Sciatic nerve (tissue), 2 donors: ENCODE data around the gene SLC35F1. TPM values are rescaled to one million over a fixed set of nuclear protein-coding genes. Genes with fewer than 3 reads are reported as not detected.
A peak's percentile ranks its signal among the peaks of the same experiment; 100 is the strongest.

Experiments
- ATAC-seq: fragments of 200-7000 bp; cut with Tn5 transposase; one replicate; pipeline ENCODE4 v1.9.1; 2020; ENCODE audit warnings: mild to moderate bottlenecking, moderate library complexity
- DNase-seq: peaks from one replicate; pipeline ENCODE4 v3.0.0-alpha.2; 2020; ENCODE audit warnings: low spot score
- intact Hi-C: fragments of 100-400 bp; cut with DNase I; formaldehyde crosslinking; loops from one replicate; pipeline ENCODE4 v1.14.2; 2022
- total RNA-seq: library from RNA; stranded (reverse); fragmentation: NEBNext Ultra II Directional; extraction: Animal tissue kit (Norgen Biotek cat#: 25700); gene quantifications from one replicate; pipeline ENCODE4 v1.2.1, GENCODE V29; 2021
- donor health status: DM: no; HTN: no; CAD: no.
- donor health status: DM: no; HTN: no; CAD: no.

Gene SLC35F1
- total RNA-seq, 1 donor from 2014 or later: 24.6 TPM

DNA sequence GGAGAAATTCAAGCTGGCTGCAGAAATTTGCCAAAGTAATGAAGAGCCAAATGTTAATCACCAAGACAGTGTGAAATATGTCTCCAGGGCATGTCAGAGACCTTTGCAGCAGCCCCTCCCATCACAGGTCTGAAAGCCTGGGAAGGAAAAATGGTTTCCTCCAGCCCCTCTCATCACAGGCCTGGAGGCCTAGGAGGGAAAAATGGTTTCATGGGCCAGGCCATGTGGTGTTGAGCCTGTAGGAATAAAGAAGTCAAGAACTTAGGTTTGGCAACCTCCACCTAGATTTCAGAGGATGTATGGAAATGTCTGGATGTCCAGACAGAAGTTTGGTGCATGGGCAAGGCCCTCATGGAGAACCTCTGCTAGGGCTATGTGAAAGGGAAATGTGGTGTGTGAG, 185.0 kb downstream of the SLC35F1 start:
- DNase-seq: no peak
- intact Hi-C loops: no loop called here
- no peak for ATAC-seq

DNA sequence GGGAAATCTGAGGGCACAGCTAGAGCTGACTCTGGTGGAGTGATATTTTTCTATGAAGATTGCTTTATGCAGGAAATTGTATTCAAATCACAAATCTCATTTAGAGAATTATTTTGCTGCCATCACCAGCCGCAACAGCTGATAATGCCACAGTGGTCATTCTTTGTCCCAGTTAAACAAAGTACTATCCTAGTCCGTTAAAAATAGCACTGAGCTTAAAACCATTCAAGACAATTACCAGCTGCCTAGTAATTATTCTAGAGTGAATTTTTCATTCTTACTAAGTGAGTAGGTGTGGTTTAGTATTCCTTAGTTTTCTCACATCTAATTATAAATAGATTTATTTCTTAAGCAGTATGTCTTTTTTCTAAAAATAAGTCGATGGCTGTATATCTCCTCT, 190.5 kb downstream of the SLC35F1 start:
- no peak for DNase-seq
- no peak for ATAC-seq
- intact Hi-C loops: no loop called here

DNA sequence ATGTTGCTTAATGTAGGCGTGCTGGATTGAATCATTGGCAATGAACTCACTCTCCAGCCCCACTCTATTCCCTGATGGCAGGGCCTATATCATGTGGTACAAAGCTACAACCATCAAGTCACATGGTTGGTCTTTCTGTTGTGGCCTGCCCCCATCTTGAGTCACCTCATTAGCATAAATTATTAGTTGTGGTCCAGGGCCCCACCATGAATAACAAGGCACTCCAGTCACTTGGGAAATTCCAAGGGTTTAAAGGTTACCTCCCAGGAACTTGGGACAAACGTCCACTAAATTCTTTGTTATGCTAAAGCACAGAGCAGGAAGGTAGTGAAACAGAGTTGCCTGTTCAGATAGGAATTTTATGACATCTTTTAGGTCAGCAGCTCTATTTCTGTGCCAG, 193.7 kb downstream of the SLC35F1 start:
- DNase-seq (no peak), ATAC-seq (no peak)
- intact Hi-C loops: no loop called here

DNA sequence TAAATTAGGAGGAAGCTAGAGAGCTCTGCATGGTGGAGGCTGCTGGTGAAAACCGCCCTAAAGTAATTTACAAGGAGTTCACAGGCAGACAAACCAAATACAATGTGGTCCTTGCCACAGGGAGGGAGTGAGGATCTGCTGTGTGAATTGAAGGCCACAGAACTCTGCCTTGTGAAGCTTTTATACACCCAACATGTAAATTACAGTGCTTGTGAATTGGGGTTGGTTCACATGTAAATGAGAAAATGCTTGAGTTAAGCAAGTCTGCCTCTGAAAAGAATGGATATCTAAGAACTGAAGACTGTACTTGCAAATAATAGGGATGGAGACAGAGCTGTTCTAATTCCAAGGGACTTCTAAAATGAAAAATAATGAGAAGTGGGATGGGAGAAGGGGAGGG, 194.2 kb downstream of the SLC35F1 start:
- ATAC-seq (no peak), DNase-seq (no peak)
- intact Hi-C loops: no loop called here

DNA sequence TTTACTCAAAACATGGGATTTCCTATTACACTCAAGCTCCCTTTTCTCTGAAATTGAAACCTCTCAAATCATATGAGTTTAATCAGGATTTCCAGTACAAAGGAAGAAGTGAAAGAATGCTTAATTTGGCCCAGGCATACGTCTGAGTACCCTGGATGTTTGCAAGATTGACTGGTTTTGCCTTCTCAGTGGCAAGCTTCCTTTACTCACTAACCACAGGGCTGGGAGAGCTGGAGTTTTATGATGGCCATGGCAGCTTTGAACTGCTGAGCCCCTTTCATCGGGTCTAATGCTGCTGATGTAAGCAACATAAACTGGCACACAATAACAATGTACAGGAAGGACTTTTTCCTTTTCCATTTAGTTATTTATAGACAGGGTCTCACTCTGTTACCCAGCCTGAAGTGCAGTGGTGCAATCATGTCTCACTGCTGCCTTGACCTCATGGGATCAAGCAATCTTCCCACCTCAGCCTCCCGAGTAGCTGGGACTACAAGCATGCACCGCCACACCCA, 194.8 kb downstream of the SLC35F1 start:
- ATAC-seq (no peak), DNase-seq (no peak)
- intact Hi-C loops: no loop called here

DNA sequence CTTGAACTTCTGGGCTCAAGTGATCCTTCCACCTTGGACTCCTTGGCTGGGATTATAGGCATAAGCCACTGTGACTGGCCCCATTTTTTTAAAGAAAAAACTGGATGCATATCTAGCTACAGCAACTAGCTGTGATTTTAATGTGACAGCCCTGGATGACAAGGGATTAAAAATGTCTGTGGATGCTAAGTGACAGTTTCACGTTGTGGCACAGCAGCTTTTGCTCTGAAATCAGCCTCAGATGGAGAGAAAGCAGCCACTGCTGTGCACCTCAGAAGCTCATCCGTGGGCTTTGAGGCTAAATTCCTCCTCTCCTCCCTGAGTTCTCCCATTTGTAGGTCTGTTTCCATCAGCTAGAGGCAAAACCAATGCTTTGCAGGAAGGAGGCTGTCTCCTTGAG, 195.3 kb downstream of the SLC35F1 start:
- ATAC-seq (no peak), DNase-seq (no peak)
- intact Hi-C loops: no loop called here

DNA sequence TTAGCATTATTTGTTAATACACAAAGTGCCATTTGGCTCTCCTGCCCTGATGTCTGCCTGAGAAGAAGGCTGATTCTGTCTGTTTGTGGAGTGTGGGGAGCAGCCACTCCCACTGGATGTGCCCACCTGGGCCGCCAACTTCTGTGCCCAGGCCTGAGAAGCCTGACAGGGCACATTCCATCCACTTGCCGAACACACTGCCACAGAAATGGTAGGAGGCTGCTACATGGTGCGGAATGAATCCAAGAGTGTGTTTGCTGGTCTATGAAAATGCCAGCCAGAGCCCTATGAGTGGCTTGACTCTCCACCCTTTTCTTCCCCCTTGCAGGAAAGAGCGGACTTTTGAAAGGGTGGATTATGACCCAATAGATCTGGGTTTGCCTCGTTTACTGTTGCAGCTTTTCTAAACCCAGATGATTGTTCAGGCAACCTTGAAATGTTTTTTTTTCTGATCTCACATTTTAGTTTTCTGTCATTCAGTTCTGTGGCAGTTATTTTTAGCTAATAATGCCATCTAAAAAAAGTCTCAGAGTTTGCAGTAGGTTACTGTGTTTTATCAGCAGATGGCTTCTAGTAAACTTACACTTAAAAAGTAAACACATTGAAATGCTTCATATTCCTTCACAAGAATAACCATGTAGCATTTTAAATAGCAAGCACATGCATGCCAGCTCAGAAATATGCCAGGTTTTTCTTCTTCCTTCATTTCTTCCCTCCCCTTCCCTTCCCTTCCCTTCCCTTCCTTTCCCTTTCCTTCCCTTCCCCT, 196.5 kb downstream of the SLC35F1 start:
- no peak for DNase-seq
- intact Hi-C loops: loop anchor here (1.0 kb wide), 1 partner anchor 32 kb away; no protein-coding TSS in a partner anchor
- peak; percentile 46 for ATAC-seq

DNA sequence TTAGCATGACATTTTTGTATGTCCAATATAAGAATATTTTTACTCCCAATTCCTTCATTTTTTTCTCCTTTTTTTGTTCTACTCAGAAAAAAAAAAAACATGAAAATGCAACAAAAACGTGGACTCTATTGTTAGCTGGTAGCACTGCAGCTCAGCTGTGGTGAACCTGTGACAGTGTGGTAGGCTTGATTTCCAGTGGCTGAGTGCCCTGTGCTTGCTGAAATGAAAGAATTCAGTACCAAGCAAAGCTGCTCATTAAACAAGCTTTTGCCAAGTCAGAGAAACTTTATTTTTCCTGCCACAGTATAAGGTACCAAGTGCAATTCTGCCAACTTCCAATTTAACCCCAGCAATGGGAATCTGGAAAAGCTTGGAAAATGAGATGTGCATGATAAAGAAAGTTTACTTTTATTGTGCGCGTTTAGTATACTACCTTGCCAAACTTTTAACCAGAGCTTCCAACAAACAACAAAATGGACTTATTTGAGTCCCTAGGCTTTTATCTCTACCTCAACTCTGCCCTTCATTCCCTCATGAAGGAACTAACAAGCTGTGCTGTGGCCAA, 215.2 kb downstream of the SLC35F1 start:
- no peak for DNase-seq
- intact Hi-C loops: no loop called here
- no peak for ATAC-seq

DNA sequence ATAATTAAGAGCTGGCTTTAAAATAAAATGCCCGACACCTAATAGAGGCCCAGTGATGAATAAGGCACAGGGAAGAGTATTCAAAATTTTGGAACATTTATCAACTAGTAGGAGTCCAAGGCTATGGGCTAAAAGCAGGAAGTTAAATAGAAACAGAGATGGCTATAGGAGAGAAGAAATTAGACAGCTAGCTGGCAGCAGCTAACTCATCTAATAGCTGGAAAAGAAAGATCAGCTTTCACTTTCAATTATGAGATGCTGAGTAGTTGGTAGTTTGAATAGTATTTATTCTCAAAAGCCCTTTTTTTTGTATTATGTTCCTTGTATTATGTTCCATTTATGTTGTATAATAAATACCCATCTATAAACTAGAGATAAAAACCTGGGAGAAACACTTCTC, 215.7 kb downstream of the SLC35F1 start:
- DNase-seq: no peak
- intact Hi-C loops: no loop called here
- ATAC-seq: no peak

DNA sequence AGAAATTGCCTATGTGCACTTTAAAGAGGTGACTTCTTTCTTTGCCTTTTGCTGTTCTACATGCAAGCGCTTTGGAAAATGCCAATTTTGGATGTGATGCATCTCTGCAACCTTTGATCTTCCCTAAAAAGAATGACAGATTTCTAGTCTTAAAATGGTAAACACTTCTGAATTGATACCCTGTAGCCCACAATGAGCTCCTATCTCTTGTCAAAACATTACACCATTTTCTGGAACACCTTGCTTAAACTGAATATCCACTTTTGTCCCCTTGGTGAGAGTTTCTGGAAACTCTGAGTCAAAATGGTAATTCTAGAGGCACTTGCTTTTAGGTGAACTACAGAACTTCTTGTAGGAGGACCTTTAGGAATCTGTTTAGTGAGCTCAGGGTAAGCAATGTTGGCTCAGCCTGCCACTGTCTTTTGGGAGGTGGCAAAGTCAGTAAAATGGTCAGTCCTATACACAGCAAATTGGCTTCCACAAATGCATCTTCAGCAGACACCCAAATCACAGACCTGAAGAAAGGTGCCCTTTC, 216.5 kb downstream of the SLC35F1 start:
- no peak for ATAC-seq
- intact Hi-C loops: no loop called here
- DNase-seq: no peak

DNA sequence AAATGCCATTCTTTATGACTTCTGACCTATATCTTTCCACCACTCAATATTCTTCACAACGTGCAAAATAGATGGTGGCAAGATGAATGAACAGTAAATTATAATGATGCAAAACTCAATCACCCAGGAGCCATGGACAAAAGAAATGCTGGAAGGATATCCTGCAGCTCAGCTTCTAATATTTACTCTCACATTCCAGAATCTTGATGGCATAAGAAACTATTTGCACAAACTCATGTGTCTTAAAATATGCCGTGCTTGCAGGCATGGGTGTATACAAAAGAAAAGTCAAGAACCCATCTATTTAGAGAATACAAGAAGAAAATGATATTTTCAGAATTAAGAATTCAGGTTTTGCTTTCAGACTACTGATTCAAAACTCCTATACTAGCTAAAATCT, 217.8 kb downstream of the SLC35F1 start:
- ATAC-seq (no peak), DNase-seq (no peak)
- intact Hi-C loops: no loop called here

DNA sequence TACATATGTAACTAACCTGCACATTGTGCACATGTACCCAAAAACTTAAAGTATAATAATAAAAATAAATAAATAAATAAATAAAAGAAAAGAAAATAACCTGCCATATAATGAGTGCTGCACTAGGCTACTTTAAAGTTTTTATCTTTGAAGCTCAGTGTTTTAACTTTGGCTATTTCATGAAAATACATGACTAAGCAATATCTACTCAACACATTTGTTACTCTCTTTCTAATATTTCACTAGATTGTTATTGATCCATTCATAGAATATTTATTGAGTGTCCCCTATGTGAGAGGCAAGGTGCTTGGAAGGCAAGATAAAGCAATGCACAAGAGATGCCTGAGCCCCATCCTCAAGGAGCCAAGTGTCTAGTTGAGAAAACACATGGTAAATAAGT, 221.7 kb downstream of the SLC35F1 start:
- no peak for ATAC-seq
- DNase-seq: no peak
- intact Hi-C loops: no loop called here

DNA sequence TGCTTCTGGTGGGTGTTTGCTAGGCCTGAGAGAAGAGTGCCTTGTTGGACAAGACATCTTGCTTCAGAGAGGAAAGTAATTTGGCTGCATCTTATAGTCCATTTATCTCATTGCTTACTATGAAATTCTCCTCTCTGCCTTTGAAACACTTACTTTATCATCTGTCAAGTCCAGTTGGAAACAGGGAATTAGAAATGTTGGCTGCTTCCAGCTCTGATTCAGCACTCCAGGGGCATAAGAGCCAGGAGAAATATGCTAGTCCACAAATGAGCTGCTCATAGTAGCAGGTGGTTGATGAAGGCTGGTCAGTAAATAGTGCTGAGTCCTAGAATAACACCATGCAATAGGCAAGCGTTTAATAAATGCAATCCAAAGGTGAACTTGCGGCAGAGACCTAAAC, 227.1 kb downstream of the SLC35F1 start:
- intact Hi-C loops: no loop called here
- DNase-seq: no peak
- no peak for ATAC-seq

DNA sequence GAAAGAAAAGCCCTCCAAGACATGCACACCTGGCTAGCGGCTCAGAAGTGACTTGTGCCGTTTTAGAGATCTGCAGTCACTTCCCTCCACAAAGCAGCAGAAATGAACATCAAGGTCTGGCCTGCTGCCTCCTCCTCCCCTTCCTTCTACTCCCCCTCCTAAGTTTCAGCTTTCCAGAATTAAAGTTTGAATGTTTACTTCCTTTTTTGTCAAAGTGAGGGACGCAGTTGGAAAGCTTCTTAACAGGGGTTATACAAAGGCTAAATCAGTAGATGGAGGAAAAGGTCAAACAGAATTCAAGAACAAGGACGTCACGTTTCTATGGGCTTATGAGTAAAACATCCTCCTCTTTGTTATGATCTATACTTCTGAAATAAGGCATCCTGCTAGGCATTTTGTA, 227.7 kb downstream of the SLC35F1 start:
- intact Hi-C loops: no loop called here
- DNase-seq (no peak), ATAC-seq (no peak)

DNA sequence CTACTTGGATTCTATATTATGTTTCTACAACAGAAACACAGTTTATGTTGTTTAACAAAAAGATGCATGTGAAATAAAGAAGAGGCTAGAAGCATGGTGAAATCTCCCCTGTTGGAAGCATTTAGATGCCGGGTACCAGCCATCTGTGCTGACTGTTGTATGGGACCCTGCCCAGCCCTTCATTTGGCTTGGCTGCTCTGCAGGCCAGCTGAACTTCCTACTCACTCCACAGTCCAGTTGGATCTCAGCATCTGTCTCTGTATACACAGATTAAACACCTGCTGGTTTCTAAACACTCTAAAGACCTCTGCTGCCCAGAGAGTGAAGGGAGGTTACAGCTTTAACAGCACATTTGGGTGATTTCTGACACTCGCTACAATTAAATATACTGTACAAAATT, 228.3 kb downstream of the SLC35F1 start:
- no peak for DNase-seq
- intact Hi-C loops: no loop called here
- ATAC-seq: no peak

DNA sequence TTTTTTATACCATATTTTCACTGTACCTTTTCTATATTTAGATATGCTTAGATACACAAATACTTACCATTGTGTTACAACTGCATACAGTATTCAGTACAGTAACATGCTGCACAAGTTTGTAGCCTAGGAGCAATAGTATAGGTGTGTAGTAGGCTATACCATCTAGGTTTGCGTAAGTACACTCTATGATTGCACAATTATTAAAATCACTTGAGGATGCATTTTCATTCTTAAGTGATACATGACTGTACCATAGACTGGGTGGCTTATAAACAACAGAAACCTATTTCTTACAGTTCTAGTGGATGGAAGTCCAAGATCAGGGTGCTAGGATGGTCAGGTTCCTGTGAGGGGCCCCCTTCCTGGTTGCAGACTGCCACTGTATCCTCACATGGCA, 234.1 kb downstream of the SLC35F1 start:
- DNase-seq: no peak

DNA sequence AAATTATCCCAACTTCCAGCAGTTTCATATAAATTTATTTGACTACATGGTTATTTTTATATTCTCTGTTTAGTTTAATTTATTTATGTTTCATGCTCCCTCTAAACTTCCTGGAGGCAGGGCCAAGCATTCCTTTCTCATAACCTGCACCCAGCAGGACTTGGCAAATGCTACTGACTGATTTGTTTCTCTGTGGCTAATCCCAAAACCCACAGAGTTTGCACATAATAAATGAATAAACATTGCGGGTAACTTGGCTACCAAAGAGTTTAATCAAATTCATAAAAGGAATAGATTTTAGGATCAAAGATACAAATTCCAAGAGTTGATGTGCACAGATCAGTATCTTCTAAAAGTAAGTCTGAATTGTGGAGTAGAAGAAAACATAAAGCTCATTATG, 239.5 kb downstream of the SLC35F1 start:
- intact Hi-C loops: no loop called here
- DNase-seq (no peak), ATAC-seq (no peak)

More for the DNA sequence above, 234.1 kb downstream of the SLC35F1 start:
- ATAC-seq: no peak
- intact Hi-C loops: no loop called here

DNA sequence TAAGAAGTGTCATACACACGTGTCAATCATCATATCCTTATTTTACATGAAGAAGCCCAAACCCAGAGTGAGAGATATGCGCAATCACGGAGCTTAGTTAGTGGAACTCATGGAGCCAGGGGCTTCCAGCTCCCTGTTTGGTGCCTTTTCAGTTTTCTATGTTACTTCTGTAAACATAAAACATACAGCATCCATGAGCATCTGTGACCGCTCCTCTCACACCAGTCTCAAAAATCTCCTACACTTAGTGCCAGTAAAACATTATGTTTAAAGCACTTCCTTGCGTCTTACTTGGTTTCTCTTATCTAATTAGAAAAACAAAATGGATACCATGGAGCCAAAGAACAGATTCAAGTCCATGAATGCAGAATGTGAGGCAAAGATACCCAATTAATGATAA, 240.4 kb downstream of the SLC35F1 start:
- intact Hi-C loops: no loop called here
- DNase-seq (no peak), ATAC-seq (no peak)

DNA sequence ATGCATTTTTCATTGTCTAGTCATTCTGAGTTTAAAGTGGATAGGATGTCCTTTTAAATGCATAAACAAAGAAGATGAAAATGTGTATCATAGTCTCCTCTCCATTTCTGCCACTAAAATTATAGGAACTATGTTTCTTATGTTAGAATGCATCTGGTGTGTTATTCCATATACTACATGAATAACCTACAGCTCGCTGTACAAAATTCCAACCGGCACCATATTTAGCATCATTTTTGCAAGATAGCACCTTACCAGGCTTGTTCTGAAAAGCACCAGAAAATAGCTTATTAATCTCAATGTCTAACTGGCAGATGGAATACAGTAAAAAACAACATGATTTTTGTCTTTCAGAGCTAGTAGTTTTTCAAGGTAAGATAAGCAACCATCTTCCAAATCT, 241.5 kb downstream of the SLC35F1 start:
- DNase-seq (no peak), ATAC-seq (no peak)

DNA sequence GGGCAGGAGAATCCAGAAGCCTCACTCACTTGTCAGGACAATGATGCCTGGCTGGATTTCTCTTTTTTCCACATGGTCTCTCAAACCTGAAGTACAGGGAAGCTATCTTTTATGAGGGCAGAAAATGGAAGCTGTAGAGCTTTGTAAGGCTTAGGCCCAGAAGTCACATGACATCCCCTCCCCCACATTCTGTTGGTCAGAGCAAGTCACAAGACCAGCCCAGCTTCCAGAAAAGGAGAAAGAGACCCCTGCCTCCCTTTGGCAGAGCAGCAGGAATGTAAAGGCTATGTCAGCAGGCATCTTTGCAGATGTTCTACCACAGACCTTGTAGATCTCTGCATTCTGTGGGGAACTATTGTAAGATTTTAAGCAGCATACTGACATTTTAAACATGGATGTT, 245.5 kb downstream of the SLC35F1 start:
- intact Hi-C loops: no loop called here
- no peak for DNase-seq
- no peak for ATAC-seq

More for the DNA sequence above, 241.5 kb downstream of the SLC35F1 start:
- intact Hi-C loops: no loop called here

DNA sequence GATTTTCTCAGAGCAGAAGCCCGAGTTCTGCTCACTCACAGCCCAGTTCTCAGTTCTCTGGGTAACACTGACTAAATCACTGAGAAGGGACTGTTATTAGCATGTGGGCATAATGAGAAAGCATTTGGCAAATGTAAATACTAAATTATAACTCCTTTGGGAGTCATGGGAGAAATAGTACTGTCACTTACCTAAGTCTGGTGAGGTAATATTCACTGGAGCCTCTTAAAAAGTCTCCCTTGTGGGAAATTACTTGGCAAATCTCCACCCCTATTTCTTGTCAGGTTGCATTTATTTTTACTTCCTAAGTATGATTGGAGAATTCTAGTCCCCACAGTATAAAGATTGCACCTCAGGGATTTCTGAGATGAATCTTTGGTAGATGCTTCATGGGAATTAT, 254.3 kb downstream of the SLC35F1 start:
- intact Hi-C loops: no loop called here
- DNase-seq (no peak), ATAC-seq (no peak)
